ENCODE results near the gene STX8.

The STX8 gene

DNA sequence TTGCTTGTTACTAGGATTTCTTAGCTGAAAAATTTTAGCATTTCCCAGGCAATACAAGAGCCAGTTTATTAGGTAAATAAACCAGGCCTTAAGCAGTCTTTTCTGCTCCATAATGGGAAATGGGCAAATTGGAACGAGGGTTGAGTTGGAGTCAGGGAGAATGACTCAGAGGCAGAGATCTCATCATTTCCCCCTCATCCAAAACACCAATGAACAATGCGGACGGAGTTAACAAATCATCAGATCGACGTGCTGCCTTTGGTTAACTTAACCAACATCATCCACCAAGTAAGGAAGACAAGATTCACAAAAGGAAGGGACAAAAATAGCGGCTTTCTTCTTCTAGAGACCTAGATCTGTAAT, 243.5 kb downstream of the STX8 start:
- no peak for DNase-seq

DNA sequence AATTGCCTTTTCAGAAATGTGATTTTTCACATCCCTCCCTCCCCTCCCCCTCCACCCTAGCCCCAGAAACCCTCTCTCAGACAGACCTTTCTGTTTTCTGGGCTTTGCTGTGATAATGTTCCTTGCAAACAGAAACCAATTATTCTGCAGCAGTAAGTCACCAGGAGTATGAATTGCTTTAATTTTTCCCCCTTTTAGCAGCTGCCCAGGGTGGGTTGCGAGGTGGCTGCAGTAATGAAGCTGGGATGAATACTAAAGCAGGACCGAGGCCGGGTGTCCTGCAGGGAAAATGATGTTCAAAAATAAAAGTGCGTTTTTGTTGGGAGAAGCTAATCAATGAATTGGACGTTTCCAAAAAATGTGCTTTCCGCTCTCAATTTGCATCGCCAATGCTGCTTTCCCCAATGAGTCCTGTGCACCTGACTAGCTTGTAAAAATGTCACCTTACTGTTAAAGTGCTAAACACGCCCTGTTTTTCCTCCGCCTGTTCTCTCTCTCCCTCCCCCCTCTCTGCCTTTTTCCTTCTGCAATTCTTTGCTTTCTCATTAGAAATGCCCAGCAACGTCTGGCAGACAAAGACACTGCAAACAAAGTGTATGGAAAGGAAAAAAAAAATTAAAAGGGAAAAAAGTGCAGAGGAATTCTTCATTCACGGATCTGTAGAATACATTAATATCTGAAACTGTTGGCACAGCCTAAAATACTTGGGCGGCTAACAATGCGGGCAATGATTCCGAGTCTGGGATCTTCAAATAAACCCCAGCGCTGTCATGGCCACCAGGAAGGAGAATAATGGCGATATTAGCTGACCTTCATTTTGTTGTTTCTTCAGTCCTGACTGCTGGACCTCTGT, 244.1 kb downstream of the STX8 start:
- no peak for DNase-seq

DNA sequence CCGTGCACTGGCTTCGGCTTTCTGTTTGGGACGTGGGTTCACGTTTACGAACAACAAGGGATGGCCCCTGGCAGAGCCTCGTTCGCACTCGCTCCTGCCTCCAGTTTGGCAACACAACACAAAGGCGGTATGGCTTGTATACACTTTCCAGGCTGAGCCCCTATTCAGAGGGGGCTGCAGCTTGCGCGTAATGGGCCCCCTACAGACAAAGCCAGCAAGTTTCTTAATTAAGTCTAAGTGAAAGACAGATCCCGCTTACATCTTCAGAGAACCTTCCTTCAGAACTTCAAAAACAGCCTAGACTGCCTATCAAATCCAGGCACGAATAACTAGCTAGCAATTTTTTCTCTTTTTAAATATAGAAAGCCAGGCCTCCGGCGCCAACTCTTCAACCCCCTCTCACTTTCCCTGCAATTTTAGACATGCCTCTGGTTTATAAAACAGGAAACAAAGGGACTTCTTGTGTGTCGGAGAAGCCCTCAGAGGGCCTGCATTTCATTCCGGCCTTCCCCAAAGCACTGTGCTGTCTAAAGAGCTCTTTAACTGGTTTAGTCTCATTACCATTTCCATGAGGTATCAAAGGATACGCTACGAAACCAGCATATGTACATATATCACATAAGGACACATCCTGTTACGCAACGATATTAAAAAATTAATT, 244.9 kb downstream of the STX8 start:
- DNase-seq, result no peak

DNA sequence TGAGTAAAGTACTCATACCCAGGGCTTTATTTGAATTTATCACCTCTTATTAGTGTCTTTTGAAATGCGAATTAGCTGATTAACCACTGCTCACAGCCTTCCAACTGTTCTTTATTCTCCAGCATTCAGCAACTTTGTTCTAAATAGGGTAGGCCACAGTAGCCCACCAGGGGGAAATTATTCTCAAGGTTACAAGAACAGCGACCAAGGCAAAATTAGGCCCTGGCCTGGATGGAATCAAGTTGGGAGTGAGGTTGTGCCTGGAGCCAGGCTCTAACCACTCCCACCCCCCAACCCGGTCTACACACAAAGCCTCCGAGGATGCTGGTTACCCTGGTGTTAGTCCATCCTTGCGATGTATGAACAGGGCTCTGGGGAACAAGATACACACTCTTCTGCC, 245.5 kb downstream of the STX8 start:
- DNase-seq, result no peak

DNA sequence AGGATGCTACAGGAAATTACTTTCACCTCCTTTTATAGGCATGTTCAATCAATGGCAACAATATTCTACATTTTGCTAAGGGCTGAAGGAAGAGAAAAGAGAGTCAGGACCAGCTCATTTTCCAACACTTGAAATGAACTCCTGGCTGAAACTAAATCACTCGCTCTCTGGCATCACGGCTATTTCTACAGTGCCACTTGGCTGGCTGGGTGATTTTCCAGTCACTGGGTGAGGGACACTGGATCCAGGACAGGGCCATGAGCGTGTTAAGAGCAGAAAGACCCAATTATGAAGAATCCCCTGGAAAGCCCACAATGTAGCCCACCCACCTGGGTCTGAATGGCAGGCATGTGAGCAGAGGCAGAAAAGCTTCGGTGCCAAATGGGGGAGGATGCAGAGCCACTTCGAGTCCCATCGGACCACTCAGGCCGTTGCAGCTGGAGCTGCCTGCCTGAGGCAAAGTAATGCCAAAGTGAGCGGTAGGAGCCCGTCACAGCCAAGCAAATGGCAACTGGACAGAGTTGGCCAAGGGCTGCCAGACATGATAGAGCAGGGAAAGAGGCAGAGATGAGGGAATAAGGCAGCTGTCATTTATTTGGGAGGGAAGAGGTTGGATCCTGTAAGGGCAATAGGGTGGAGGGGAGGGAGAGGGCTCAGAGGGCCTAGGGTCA, 246.2 kb downstream of the STX8 start:
- DNase-seq, result no peak

DNA sequence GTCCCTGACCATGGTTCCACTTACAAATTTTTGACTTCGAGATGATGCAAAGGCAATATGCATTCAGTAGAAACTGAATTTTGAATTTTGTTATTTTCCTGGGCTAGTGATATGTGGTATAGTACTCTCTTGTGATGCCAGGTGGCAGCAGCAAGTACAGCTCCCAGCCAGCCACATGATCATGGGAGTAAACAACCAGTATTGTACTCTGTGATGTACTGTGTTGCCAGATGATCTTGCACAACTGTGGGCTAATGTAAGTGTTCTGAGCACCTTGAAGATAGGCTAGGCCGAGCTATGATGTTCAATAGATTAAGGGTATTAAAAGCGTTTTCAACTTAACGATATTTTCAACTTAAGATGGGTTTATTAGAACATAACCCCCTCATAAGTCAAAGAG, 250.8 kb downstream of the STX8 start:
- DNase-seq, result no peak

DNA sequence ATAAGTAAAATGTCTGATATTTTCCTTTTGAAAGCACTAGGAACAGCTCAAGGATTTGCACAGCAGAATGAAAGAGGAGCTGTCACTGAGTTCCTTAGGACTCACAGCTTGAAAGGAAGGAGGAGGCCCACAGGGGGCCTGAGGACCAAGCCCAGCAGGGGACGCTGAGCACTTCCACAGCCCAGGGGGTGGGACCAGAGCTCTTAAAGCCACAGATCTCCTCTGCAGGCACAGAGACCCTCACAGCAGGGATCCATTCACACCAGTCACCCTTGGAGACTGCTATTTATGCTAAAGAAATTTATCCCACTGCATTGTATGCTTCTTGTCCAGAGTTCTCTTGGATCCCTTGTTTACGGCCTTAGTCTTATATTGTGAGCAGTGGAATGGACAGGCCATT, 253.3 kb downstream of the STX8 start:
- DNase-seq, result no peak

DNA sequence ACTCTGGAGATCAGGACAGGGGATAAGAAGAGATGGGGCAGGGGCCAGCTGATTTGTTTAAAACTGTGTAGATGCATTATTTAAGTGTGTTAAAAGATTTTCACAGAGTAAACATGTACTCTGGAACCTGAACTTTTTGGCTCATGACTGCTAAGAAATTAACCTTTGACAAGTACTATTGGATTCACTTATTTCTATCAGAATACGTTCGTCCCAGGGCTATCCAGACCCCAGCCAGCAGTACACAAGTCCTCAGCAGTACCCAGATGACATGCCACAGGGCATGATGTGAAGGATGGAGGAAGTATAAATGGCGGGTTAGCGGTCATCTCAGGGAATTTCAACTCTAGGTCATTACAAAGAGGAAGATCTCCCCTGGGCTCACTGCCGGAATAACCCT, 253.7 kb downstream of the STX8 start:
- DNase-seq, result no peak

DNA sequence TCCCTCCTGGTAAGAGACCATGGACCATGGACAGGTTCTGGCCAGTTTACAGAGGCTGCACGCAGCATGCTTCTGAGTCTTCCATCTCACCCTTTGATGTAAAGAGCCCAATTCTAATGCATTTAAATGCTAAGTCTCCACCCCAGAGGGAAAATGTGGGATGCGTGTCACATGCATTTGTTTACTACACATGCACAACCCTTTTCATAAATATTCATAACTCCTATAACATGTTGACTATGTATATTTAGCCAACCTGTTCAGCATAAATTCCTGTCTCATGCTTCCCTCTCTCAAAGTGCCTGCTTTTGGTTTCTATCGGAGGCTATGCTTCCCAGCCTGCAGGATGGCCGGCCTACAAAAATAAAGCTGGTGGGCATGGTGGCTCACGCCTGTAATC, 260.3 kb downstream of the STX8 start:
- DNase-seq, result no peak

DNA sequence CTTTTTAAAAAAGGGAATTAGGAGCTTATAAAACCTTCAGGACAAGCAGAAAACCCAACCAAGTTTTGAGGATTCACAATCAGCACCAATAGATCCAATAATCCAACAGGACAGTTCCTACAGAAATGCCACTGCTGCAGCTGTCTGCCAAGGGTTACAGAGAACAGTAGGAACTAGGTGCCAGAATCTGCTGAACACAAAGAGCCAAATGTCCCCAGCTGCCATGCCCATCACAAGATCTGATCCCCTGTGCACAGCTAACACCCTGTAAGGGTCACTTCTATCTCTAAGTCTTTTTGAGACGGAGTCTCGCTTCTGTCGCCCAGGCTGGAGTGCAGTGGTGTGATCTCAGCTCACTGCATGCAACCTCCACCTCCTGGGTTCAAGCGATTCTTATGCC, 262.3 kb downstream of the STX8 start:
- DNase-seq, result no peak

DNA sequence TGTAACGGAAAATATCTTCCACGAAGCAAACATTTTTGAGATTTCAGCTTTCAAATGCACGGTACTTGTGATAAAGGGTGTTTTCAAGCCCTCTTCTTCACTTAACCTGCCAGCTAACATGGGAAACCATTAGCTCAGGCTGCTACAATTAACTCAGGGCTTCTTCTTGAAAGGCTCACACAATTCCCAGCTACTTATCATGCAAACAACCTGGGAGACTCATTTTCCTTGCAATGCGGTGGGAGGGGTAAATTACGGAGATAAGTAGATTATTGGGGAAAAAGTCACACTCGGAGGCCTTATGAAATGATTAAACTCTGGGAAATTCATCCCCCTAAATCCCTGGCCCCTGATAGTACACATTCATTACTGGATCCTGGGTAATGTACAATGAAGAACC, 266.4 kb downstream of the STX8 start:
- DNase-seq, result no peak

DNA sequence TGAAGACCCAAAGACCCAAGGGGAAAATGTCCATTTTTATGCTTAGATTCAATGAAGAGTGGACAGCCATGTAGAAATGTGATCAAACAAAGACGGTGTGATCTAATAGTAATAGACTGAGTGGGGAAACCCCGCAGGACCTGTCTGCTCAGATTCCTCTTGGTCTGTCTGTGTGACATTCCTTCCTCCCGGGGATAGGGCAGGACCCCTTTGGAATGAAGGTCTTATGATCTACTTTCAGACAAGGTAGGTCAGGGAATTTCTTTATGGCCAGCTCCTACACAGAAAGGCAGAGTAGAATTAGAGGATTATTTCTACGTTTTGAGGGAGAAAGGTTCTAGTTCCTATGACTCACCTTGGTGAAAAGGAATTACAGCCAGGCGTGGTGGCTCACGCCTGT, 267.6 kb downstream of the STX8 start:
- DNase-seq, result no peak

DNA sequence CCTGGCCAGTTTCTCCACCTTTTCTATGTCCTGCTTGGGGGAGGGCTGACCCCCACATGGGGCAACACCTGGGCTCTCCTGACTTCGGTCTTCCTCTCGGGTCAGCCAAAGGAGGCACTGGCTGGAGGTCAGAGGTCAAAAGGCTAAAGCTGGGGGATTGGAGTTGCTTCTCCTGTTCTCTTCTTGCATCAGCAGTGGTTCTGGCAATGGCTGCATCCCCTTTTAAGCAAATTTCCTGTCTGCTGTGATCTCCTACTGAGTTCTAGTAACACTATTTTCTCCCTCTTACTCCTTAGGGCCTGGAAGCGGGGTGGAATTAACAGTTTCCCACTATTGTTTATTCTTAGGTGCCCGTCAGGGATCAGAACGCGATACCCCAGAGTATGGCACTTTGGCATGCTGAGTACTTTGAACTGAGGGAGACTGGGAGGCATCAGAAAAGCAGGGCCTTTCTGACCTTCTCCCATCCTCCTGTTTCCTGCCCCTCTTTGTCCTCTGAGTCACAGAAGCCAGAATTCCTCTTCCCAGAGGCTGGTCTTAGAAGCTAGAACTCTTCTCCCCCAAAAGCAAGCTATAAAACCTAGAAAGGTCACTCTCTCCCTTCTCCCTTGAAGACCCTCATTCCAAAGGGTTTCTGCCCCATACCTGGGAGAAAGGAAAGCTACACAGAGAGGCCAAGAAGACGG, 268.2 kb downstream of the STX8 start:
- DNase-seq, result no peak

DNA sequence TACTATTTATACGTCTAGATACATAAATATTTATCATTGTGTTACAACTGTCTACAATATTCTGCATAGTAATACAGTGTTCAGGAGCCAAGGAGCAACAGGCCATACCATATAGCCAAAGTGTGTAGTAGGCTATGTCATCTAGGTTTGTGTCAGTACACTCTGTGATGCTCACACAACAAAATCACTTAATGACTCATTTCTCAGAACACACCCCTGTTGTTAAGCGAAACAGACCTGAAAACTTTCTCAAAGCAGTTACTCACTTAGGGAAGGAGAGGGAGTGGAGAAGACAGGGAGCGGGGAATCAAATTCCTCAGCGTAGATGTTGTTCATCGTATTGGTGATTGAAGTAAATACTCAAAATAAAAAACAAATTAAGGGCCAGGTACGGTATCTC, 269.5 kb downstream of the STX8 start:
- DNase-seq, result no peak

DNA sequence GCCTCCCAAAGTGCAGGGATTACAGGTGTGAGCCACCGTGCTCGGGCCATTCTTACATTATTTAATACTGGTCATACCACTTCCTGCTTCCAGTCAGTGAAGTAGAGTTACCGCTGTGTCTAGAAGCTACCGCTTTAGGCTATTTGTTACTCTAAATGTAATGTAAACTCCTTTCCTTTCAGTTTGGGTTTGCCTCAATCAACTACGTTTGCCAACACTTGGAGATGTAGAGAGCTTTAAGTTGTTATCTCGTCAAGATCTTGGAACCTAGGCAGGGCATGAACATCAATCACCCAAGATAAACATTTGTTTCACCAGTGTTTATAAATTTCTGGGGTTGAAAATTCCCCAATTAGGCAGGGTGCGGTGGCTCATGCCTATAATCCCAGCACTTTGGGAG, 275.9 kb downstream of the STX8 start:
- DNase-seq, result no peak

DNA sequence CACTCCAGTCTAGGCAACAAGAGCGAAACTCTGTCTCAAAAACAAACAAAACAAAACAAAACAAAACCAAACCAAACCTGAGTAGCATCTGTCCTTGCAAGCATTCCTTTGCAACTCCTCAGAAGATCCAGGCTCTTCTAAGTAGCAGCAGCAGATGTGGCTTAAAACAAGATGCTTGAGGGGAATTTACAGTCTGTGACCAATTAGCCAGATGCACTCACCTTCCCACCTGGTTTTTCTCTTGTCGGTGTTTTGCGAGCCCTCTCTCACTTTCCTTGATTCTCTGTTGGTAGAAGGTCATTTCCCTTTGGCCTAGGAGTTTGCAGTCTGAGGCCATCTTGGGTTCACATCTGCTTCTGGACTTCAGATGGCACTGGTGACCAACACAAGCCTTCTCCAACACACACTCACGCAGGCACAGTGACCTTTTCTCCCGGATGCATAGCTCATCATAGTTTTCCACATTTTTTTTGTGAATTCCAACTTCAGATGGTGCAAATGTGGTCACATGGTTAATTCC, 276.8 kb downstream of the STX8 start:
- DNase-seq, result no peak

DNA sequence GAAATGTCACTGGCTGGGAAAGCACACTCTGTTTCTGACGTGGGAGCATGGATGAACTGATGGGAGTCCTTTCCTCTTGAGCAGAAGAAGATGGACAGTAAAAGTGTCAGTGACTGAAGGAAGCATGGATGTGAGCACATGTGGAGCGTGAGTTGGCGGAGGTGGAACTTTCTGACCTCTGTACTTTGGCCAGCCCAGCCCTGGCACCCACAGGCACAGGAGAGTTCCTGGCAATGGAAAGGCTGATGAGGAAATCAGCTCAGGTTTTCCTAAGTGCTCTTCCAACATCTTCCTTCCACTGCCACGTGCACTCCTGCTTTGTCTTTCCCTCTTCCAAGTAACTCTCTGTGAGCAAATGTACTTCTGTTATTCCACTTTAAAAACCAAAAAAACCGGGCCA, 277.5 kb downstream of the STX8 start:
- no peak for DNase-seq

DNA sequence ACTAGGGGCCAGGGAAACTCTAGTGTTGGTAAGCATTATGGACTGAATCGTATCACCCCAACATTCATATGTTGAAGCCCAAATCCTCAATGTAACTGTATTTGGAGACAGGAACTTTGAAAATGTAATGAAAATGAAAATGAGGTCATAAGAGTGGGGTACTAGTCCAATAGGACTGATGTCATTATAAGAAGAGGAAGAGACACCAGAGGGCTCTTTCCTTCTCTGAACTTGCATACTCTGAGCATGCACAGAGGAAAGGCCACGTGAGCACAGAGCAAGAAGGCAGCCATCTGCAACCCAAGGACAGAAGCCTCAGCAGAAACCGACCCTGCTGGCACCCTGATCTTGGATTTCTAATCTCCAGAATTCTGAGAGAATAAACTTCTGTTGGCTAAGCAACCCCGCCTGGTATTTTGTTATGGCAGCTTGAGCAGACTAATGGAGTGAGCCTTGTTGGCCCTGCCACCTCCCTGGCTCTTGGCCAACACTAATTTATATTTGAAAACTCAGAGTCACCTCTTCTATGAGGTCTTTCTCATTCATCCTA, 280.9 kb downstream of the STX8 start:
- DNase-seq, result no peak

DNA sequence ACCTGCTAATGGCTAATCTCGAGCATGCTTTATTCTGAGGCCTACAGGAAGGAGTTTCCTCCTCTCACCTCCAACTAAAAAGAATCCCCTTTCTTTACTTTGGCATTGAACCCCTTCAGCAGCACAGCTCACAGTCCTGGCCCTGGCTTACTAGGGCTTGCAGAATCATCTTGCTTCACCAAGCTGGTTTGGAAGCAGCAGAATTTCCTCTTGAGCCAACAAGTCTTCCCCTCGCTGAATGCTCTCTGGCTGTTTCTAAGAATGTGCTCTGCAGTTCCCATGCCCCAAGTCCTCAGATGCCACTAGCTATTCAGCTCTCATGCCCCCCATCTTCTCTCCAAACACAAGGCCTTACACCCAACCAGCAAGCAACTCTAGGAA, 283.1 kb downstream of the STX8 start:
- DNase-seq, result no peak

DNA sequence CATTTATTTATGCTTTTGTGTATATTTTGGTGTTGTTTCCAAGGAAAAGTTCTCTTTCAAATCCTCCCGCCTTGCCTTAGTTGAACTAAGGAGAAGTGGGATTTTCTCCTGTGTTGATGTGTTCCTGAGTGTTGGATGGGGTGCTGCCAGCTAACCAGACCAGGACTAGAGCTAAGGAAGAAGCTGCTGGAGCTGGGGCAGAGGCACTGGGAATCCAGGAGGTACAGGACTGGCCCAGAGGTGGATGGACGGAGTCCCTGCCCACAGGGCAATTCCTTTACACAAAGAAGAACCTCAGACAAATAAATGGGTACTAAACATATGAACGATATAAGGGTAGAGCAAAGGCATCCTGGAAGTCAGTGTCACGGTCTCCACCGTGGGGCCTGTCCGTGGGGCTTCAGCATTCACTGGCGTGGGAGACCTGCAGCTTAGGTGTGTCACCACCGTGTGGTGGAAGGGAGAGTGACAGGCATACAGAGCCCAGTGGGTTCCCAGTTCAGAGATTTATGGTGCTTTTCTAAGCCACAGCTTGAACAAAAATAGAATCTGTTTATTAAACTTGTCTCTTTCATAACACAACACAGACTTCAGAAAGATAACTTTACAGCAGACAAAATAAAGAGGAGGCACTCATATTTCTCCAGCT, 283.6 kb downstream of the STX8 start:
- DNase-seq, result no peak

DNA sequence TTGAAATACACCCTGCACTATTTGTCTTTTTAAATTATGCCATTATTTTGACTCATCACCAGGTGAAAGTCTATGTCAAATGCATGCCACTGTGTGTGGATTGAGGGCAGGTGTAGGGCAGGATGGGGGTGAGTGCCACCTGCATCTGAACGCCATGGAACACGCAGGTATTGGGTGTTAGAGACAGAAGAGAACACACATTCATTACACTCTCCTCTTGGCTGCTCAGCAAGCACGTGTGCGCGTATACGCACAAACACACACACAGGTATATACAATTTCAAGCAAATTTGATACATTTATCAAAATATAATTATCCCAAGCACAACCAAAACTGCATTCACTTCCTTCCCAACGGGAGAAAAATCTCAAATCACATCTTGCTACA, 285.4 kb downstream of the STX8 start:
- DNase-seq, result no peak

DNA sequence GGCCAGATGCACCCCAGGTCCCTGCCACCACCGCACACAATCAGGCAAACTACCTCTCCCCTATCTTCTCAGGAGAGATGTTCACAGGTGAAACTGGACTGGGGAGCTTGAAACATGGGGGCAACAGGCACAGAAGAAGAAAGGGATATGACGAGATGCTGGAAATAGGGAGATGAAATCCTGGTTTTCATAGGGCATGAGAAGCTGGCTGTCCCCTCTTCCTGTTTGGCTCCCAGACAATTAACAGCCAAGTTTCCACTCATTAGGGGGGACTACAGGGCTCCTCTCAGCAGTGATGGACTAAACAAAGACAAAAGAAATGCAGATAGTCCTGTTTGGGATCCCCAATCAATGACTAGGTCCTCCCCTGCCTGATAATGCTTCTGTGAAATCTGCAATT, 288.3 kb downstream of the STX8 start:
- DNase-seq, result no peak

DNA sequence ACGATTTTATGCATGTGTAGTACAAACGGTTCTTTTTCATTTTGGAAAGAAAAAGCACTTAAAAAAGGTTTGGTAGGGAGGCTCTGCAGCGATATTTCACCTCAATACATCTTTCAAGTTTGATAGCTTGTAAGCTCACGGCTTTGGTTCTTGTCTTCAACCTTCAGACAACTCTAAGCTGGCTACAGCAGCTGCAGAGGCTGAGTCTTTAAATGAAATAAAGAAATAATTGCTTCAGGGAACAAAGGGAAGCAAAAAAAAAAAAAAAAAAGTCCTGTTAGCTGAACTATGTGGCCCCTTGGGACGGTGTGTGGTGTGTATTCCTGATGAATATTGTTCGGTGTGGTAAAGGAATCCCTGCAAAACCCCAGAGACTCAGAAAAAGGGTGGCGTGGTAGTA, 289.2 kb downstream of the STX8 start:
- DNase-seq, result no peak
